ENCODE data around the gene RALBP1.
A peak's percentile ranks its signal among the peaks of the same experiment; 100 is the strongest.

RALBP1 gene

DNA sequence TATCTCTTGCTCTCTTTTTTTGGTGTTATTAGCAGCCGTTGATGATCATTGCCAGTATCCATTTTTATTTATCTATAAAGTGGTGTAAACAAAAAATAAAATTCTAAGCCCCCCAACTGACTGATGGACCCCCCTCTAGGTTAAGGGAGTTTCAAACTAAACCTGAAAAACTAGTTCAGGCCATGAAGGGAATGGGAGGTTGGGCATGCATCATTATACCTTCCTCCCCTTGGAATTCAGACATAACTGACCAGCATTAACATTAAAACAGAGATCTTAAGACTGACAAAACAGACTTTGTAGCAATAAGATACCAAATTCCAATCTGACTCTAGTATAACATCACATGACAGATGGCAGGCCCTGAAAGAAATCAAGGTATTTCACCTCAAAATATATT lies 20.2 kb downstream of the RALBP1 start:
- peaks cover 91% of the 10 kb centered on the region for H3K79me2 ChIP-seq (ENCODE audit: low read length)
- no peak for DNase-seq
- H3K36me3 ChIP-seq (replicated peaks; ENCODE audit: insufficient read depth, low read length), result no peaks in the 10 kb centered on the region
- H3K4me1 ChIP-seq (ENCODE audit: low read length), result peaks cover 19% of the 10 kb centered on the region
- H3K27ac ChIP-seq (ENCODE audit: low read length), result no peak overlapping the region
- no peaks in the 10 kb centered on the region for H3K27me3 ChIP-seq (replicated peaks; ENCODE audit: insufficient read depth, low read length)
- no peak overlapping the region for H3K4me3 ChIP-seq (ENCODE audit: low read length)
- H3K9me3 ChIP-seq (replicated peaks; ENCODE audit: insufficient read depth, low read length), result no peaks in the 10 kb centered on the region
- H2AFZ ChIP-seq (ENCODE audit: low read length), result no peak overlapping the region
- H3F3A ChIP-seq (ENCODE audit: insufficient read depth, low read length), result peaks cover 8% of the 10 kb centered on the region
- no peaks in the 10 kb centered on the region for H4K20me1 ChIP-seq (ENCODE audit: insufficient read depth, low read length)
- no peaks in the 10 kb centered on the region for H3K9me2 ChIP-seq (replicated peaks; ENCODE audit: insufficient read depth, low read length)
- TF ChIP-seq, protein P1, sequence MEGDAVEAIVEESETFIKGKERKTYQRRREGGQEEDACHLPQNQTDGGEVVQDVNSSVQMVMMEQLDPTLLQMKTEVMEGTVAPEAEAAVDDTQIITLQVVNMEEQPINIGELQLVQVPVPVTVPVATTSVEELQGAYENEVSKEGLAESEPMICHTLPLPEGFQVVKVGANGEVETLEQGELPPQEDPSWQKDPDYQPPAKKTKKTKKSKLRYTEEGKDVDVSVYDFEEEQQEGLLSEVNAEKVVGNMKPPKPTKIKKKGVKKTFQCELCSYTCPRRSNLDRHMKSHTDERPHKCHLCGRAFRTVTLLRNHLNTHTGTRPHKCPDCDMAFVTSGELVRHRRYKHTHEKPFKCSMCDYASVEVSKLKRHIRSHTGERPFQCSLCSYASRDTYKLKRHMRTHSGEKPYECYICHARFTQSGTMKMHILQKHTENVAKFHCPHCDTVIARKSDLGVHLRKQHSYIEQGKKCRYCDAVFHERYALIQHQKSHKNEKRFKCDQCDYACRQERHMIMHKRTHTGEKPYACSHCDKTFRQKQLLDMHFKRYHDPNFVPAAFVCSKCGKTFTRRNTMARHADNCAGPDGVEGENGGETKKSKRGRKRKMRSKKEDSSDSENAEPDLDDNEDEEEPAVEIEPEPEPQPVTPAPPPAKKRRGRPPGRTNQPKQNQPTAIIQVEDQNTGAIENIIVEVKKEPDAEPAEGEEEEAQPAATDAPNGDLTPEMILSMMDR (IDR thresholded peaks at IDR 0.05; ENCODE audit: low read length), result no peak
- no peak for TF ChIP-seq EZH2phosphoT487 (IDR thresholded peaks at IDR 0.05; ENCODE audit: low read length)
- no peak for TF ChIP-seq EZH2 (optimal IDR thresholded peaks at IDR 0.05; ENCODE audit: low read depth, low read length)
- no peak overlapping the region for H3K4me2 ChIP-seq (ENCODE audit: low read depth, low read length)
- no peak overlapping the region for H3K9ac ChIP-seq (ENCODE audit: low read length)

GRCh38 chr18:9495916-9496705 lies 20.8 kb downstream of the RALBP1 start:
- Histone ChIP-seq H2AFZ (ENCODE audit: low read length) (no peak overlapping the region), H3K9ac (ENCODE audit: low read length) (no peak overlapping the region), H3F3A (ENCODE audit: insufficient read depth, low read length) (peaks cover 8% of the 10 kb centered on the region), H4K20me1 (ENCODE audit: insufficient read depth, low read length) (no peaks in the 10 kb centered on the region), H3K27ac (ENCODE audit: low read length) (no peak overlapping the region), H3K4me1 (ENCODE audit: low read length) (peaks cover 19% of the 10 kb centered on the region), H3K36me3 (replicated peaks; ENCODE audit: insufficient read depth, low read length) (no peaks in the 10 kb centered on the region), H3K79me2 (ENCODE audit: low read length) (peaks cover 92% of the 10 kb centered on the region), H3K27me3 (replicated peaks; ENCODE audit: insufficient read depth, low read length) (no peaks in the 10 kb centered on the region), H3K9me2 (replicated peaks; ENCODE audit: insufficient read depth, low read length) (no peaks in the 10 kb centered on the region), H3K4me3 (ENCODE audit: low read length) (no peak overlapping the region), H3K9me3 (replicated peaks; ENCODE audit: insufficient read depth, low read length) (no peaks in the 10 kb centered on the region), H3K4me2 (ENCODE audit: low read depth, low read length) (no peak overlapping the region)
- TF ChIP-seq, protein P1 (IDR thresholded peaks at IDR 0.05; ENCODE audit: low read length), result no peak
- TF ChIP-seq EZH2 (optimal IDR thresholded peaks at IDR 0.05; ENCODE audit: low read depth, low read length) (no peak), EZH2phosphoT487 (IDR thresholded peaks at IDR 0.05; ENCODE audit: low read length) (no peak)
- no peak for DNase-seq

DNA sequence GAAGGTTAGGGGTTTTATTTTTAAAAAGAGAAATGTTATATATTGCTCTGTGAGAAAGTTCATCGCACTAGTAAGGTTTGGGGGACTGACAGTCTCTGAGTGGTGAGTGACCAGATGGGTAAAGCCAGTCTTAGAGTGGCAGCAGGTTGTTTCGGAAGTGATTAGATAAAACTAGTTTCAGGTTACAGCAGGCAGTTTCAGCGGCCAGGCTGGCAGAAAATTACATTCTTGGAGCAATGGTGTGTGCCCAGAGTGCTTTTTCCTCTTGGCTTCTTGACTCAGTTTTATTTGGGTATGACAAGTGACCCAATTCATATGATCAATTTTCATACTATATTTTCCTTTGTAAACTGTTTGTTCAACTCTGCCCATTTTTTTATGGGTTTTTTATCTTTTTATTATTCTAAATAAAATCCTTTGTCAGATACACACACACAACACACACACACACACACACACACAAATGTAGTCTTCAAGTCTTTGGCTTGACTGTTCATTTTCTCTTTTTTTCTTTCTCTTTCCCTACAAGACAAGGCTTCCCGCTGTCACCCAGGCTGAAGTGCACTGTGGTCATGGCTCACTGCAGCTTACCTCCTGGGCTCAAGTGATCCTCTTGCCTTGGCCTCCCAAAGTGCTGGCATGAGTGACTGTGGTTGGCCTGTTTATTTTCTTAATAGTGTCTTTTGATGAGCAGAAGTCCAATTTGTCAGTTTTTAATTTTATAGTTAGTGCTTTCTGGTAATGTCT lies 30.9 kb downstream of the RALBP1 start:
- peak overlapping the region; percentile 24; the same call in 1 of the 2 replicates for H3K4me2 ChIP-seq (ENCODE audit: low read depth, low read length)
- peaks cover 74% of the 10 kb centered on the region for H3K79me2 ChIP-seq (ENCODE audit: low read length)
- peaks cover 16% of the 10 kb centered on the region for H3K4me1 ChIP-seq (ENCODE audit: low read length)
- no peak overlapping the region for H2AFZ ChIP-seq (ENCODE audit: low read length)
- no peaks in the 10 kb centered on the region for H3K9me2 ChIP-seq (replicated peaks; ENCODE audit: insufficient read depth, low read length)
- TF ChIP-seq EZH2phosphoT487 (IDR thresholded peaks at IDR 0.05; ENCODE audit: low read length) (no peak), EZH2 (optimal IDR thresholded peaks at IDR 0.05; ENCODE audit: low read depth, low read length) (no peak)
- TF ChIP-seq, protein P1 (IDR thresholded peaks at IDR 0.05; ENCODE audit: low read length), result no peak
- no peak overlapping the region for H3K4me3 ChIP-seq (ENCODE audit: low read length)
- no peaks in the 10 kb centered on the region for H3K27me3 ChIP-seq (replicated peaks; ENCODE audit: insufficient read depth, low read length)
- DNase-seq, result peak; percentile 74
- no peak overlapping the region for H3K9ac ChIP-seq (ENCODE audit: low read length)
- no peaks in the 10 kb centered on the region for H4K20me1 ChIP-seq (ENCODE audit: insufficient read depth, low read length)
- no peak overlapping the region; the same call in 1 of the 2 replicates for H3K27ac ChIP-seq (ENCODE audit: low read length)
- H3K36me3 ChIP-seq (replicated peaks; ENCODE audit: insufficient read depth, low read length), result no peaks in the 10 kb centered on the region
- H3K9me3 ChIP-seq (replicated peaks; ENCODE audit: insufficient read depth, low read length), result no peaks in the 10 kb centered on the region
- 0 out of 2 replicates have a peak, but pooled peaks cover 7% of the 10 kb centered on the region for H3F3A ChIP-seq (ENCODE audit: insufficient read depth, low read length)

Data from MM.1S (cell line).